ENCODE measurements around the gene UBR4. TPM values are rescaled to one million over a fixed set of nuclear protein-coding genes. Genes with fewer than 3 reads are reported as not detected.

Gene UBR4
- total and polyA plus RNA-seq, 12 donors, result 82.3 to 278 (median 119) TPM

GRCh38 chr1:19202396-19202795, 7.7 kb downstream of the UBR4 start:
- Histone ChIP-seq H3K27me3 (no peaks in the 10 kb centered on the region), H3K9me3 (replicated peaks in 1 of 3) (no peaks in the 10 kb centered on the region), H3K36me3 (replicated peaks in 1 of 2) (peaks cover 0 to 22% of the 10 kb centered on the region in 2 donors), H3K4me1 (replicated peaks in 1 of 2) (peaks cover 24 to 51% of the 10 kb centered on the region in 2 donors), H3K4me3 (no peak overlapping the region), H3K27ac (no peak overlapping the region)
- DNase-seq, result no peak
- intact Hi-C loops (cut with DNase I), result no loop called here
- 69 to 88% (median 85%) methylated on average over 3 of the region's 3 CpGs for WGBS, 4 donors
- no peak for TF ChIP-seq POLR2A (IDR thresholded peaks at IDR 0.05)
- no peak for TF ChIP-seq CTCF (IDR thresholded peaks at IDR 0.05)

GRCh38 chr1:19199969-19200604, 10.0 kb downstream of the UBR4 start:
- intact Hi-C loops (cut with DNase I), result no loop called here

GRCh38 chr1:19199329-19199968, 10.6 kb downstream of the UBR4 start:
- TF ChIP-seq CTCF (IDR thresholded peaks at IDR 0.05), result no peak
- TF ChIP-seq POLR2A (IDR thresholded peaks at IDR 0.05), result no peak
- 82 to 91% (median 89%) methylated on average over 4 of the region's 4 CpGs for WGBS, 4 donors
- Histone ChIP-seq H3K27me3 (no peaks in the 10 kb centered on the region), H3K4me3 (no peak overlapping the region), H3K27ac (no peak overlapping the region), H3K9me3 (replicated peaks in 1 of 3) (no peaks in the 10 kb centered on the region), H3K36me3 (replicated peaks in 1 of 2) (peaks cover 0 to 47% of the 10 kb centered on the region in 2 donors), H3K4me1 (replicated peaks in 1 of 2) (peaks cover 24% of the 10 kb centered on the region in 2 donors)
- DNase-seq, result no peak
- intact Hi-C loops (cut with DNase I), result no loop called here

More at GRCh38 chr1:19199969-19200604, 10.0 kb downstream of the UBR4 start:
- 67 to 93% (median 86%) methylated on average over 4 of the region's 4 CpGs for WGBS, 4 donors
- Histone ChIP-seq H3K36me3 (replicated peaks in 1 of 2) (peaks cover 0 to 42% of the 10 kb centered on the region in 2 donors), H3K4me3 (no peak overlapping the region), H3K4me1 (replicated peaks in 1 of 2) (peaks cover 24 to 30% of the 10 kb centered on the region in 2 donors), H3K27me3 (no peaks in the 10 kb centered on the region), H3K9me3 (replicated peaks in 1 of 3) (no peaks in the 10 kb centered on the region), H3K27ac (no peak overlapping the region)
- no peak for TF ChIP-seq POLR2A (IDR thresholded peaks at IDR 0.05)
- TF ChIP-seq CTCF (IDR thresholded peaks at IDR 0.05), result no peak
- DNase-seq, result no peak

- Histone ChIP-seq H3K9me3 (replicated peaks in 1 of 3) (no peaks in the 10 kb centered on the region), H3K4me1 (replicated peaks in 1 of 2) (peaks cover 23 to 24% of the 10 kb centered on the region in 2 donors), H3K36me3 (replicated peaks in 1 of 2) (peaks cover 0 to 54% of the 10 kb centered on the region in 2 donors), H3K27me3 (no peaks in the 10 kb centered on the region), H3K27ac (no peak overlapping the region), H3K4me3 (no peak overlapping the region)
- WGBS, 4 donors, result 90 to 98% (median 93%) methylated on average over 4 of the region's 4 CpGs
- intact Hi-C loops (cut with DNase I), result no loop called here
- TF ChIP-seq POLR2A (IDR thresholded peaks at IDR 0.05) (no peak), CTCF (IDR thresholded peaks at IDR 0.05) (no peak)
- no peak for DNase-seq
Observed at GRCh38 chr1:19198820-19199219, 11.2 kb downstream of the UBR4 start.
